ENCODE results near the gene SH2D4B. TPM values are rescaled to one million over a fixed set of nuclear protein-coding genes. Genes with fewer than 3 reads are reported as not detected.

The SH2D4B gene
- total RNA-seq, 1 experiment from 2014 or later: 0.24 TPM

DNA sequence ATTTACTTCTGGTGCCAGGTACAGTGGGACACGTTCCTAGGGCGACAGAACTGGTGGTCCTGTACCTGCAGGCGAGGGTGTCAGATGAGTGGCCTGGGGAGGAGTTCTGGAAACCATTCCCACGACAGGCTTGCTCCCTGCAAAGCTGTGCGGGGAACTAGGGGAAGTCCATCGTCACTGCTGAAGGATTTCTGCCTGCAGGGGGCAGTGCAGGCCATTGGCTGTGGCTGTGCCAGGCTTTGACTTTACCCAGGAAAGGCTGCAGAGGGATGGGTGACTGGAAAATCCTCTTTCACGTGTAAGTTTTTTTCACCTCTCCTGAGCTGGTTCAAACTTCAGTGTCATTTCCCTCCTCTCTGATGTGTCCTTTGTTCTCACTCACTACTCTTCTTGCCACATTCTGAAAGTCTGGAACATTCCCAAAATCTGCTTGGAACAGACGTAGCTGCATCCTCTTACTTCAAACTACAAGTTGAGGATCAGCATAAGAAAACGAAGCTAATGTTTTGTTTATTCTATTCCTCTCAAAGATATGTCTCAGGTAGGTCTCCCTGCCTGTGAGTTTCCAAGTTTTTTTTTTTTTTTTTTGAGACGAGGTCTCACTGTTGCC, 126.5 kb downstream of the SH2D4B start:
- peak in 1 of 2 experiments; percentile 62 for DNase-seq
- POLR2A ChIA-PET (ENCODE audit: unreplicated experiment): no interaction called here

GRCh38 chr10:80669485-80669884, 131.8 kb downstream of the SH2D4B start:
- Histone ChIP-seq H3K4me3 (no peak overlapping the region), H3K79me2 (ENCODE audit: low read depth) (no peaks in the 10 kb centered on the region), H3K9me3 (ENCODE audit: insufficient read depth, low read depth) (no peaks in the 10 kb centered on the region), H3K9me2 (ENCODE audit: insufficient read depth) (no peaks in the 10 kb centered on the region), H3K36me3 (ENCODE audit: low read depth) (no peaks in the 10 kb centered on the region), H3K27me3 (ENCODE audit: insufficient read depth, low read depth) (peaks cover 52% of the 10 kb centered on the region), H3K27ac (no peak overlapping the region), H4K20me1 (ENCODE audit: insufficient read depth) (no peaks in the 10 kb centered on the region), H3F3A (ENCODE audit: insufficient read depth, low read depth) (no peaks in the 10 kb centered on the region), H2AFZ (no peak overlapping the region), H3K4me2 (no peak overlapping the region), H3K4me1 (replicated peaks; ENCODE audit: insufficient read depth) (no peaks in the 10 kb centered on the region)
- no TSS peak for BruUV-seq (replicated peaks)
- ChIA-PET CTCF (no interaction called here), POLR2A (ENCODE audit: unreplicated experiment) (no interaction called here)
- intact Hi-C loops (cut with micrococcal nuclease; ENCODE audit: unreplicated experiment): no loop called here
- TF ChIP-seq EZH2 (IDR thresholded peaks at IDR 0.05; ENCODE audit: low read depth): no peak
- TF ChIP-seq, protein P1, sequence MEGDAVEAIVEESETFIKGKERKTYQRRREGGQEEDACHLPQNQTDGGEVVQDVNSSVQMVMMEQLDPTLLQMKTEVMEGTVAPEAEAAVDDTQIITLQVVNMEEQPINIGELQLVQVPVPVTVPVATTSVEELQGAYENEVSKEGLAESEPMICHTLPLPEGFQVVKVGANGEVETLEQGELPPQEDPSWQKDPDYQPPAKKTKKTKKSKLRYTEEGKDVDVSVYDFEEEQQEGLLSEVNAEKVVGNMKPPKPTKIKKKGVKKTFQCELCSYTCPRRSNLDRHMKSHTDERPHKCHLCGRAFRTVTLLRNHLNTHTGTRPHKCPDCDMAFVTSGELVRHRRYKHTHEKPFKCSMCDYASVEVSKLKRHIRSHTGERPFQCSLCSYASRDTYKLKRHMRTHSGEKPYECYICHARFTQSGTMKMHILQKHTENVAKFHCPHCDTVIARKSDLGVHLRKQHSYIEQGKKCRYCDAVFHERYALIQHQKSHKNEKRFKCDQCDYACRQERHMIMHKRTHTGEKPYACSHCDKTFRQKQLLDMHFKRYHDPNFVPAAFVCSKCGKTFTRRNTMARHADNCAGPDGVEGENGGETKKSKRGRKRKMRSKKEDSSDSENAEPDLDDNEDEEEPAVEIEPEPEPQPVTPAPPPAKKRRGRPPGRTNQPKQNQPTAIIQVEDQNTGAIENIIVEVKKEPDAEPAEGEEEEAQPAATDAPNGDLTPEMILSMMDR (conservative IDR thresholded peaks at IDR 0.05): no peak
- no peak for DNase-seq

More for the DNA sequence above, 126.5 kb downstream of the SH2D4B start:
- Histone ChIP-seq H3F3A (ENCODE audit: insufficient read depth, low read depth) (no peaks in the 10 kb centered on the region), H3K36me3 (ENCODE audit: low read depth) (no peaks in the 10 kb centered on the region), H3K4me1 (replicated peaks; ENCODE audit: insufficient read depth) (no peaks in the 10 kb centered on the region), H2AFZ (no peak overlapping the region), H3K79me2 (ENCODE audit: low read depth) (no peaks in the 10 kb centered on the region), H3K9me3 (ENCODE audit: insufficient read depth, low read depth) (no peaks in the 10 kb centered on the region), H3K27me3 (ENCODE audit: insufficient read depth, low read depth) (peaks cover 43% of the 10 kb centered on the region), H4K20me1 (ENCODE audit: insufficient read depth) (no peaks in the 10 kb centered on the region), H3K4me2 (no peak overlapping the region), H3K9me2 (ENCODE audit: insufficient read depth) (no peaks in the 10 kb centered on the region), H3K4me3 (no peak overlapping the region), H3K27ac (no peak overlapping the region)
- TF ChIP-seq, protein P1 (conservative IDR thresholded peaks at IDR 0.05): peak; percentile 83
- no peak for TF ChIP-seq EZH2 (IDR thresholded peaks at IDR 0.05; ENCODE audit: low read depth)
- intact Hi-C loops (cut with micrococcal nuclease; ENCODE audit: unreplicated experiment): loop anchor here (5.0 kb wide), 2 partner anchors 222 to 353 kb away; no protein-coding TSS in a partner anchor
- BruUV-seq (replicated peaks): no TSS peak
- CTCF ChIA-PET: no interaction called here

- Histone ChIP-seq H2AFZ (no peak overlapping the region), H3K4me1 (replicated peaks; ENCODE audit: insufficient read depth) (no peaks in the 10 kb centered on the region), H3K4me3 (no peak overlapping the region), H3K9me3 (ENCODE audit: insufficient read depth, low read depth) (no peaks in the 10 kb centered on the region), H3K36me3 (ENCODE audit: low read depth) (no peaks in the 10 kb centered on the region), H3K79me2 (ENCODE audit: low read depth) (no peaks in the 10 kb centered on the region), H3F3A (ENCODE audit: insufficient read depth, low read depth) (no peaks in the 10 kb centered on the region), H3K27ac (no peak overlapping the region), H3K9me2 (ENCODE audit: insufficient read depth) (no peaks in the 10 kb centered on the region), H3K27me3 (ENCODE audit: insufficient read depth, low read depth) (peaks cover 57% of the 10 kb centered on the region), H4K20me1 (ENCODE audit: insufficient read depth) (no peaks in the 10 kb centered on the region), H3K4me2 (no peak overlapping the region)
- no peak for DNase-seq
- no TSS peak for BruUV-seq (replicated peaks)
- intact Hi-C loops (cut with micrococcal nuclease; ENCODE audit: unreplicated experiment): no loop called here
- ChIA-PET CTCF (interaction anchor here (0.7 kb wide), 1 partner anchor 8 kb away, joined by 4 read pairs; no protein-coding TSS in a partner anchor), POLR2A (ENCODE audit: unreplicated experiment) (no interaction called here)
- TF ChIP-seq, protein P1 (conservative IDR thresholded peaks at IDR 0.05): no peak
- TF ChIP-seq EZH2 (IDR thresholded peaks at IDR 0.05; ENCODE audit: low read depth): no peak
Observed at GRCh38 chr10:80670774-80671173, 133.1 kb downstream of the SH2D4B start.

All from PC-9 (cell line).